ENCODE results near the gene MEPCE.

MEPCE gene

GRCh38 chr7:100401811-100402210 lies 27.8 kb upstream of the MEPCE start:
- no peak for TF ChIP-seq CTCF (IDR thresholded peaks at IDR 0.05; ENCODE audit: low read depth, low read length)
- Histone ChIP-seq H3K36me3 (no peaks in the 10 kb centered on the region), H3K27me3 (ENCODE audit: insufficient read depth, low read depth, severe bottlenecking) (no peaks in the 10 kb centered on the region), H3K4me3 (ENCODE audit: low read depth, low read length) (no peak overlapping the region), H3K27ac (no peak overlapping the region), H3K9me3 (ENCODE audit: severe bottlenecking) (no peaks in the 10 kb centered on the region)
- peak; percentile 39 for DNase-seq

- no peak overlapping the region for H3K27ac ChIP-seq
- no peak overlapping the region for H3K4me3 ChIP-seq (ENCODE audit: low read depth, low read length)
- no peak for DNase-seq
- no peak for TF ChIP-seq CTCF (IDR thresholded peaks at IDR 0.05; ENCODE audit: low read depth, low read length)
- H3K9me3 ChIP-seq (ENCODE audit: severe bottlenecking) = no peaks in the 10 kb centered on the region
- H3K27me3 ChIP-seq (ENCODE audit: insufficient read depth, low read depth, severe bottlenecking) = no peaks in the 10 kb centered on the region
- no peaks in the 10 kb centered on the region for H3K36me3 ChIP-seq
Measured at GRCh38 chr7:100402241-100402640, 27.4 kb upstream of the MEPCE start.

- no peaks in the 10 kb centered on the region for H3K27me3 ChIP-seq (ENCODE audit: insufficient read depth, low read depth, severe bottlenecking)
- no peak overlapping the region for H3K4me3 ChIP-seq (ENCODE audit: low read depth, low read length)
- H3K27ac ChIP-seq = no peak overlapping the region
- DNase-seq = no peak
- no peaks in the 10 kb centered on the region for H3K36me3 ChIP-seq
- no peaks in the 10 kb centered on the region for H3K9me3 ChIP-seq (ENCODE audit: severe bottlenecking)
- TF ChIP-seq CTCF (IDR thresholded peaks at IDR 0.05; ENCODE audit: low read depth, low read length) = no peak
Measured at GRCh38 chr7:100406767-100407166, 22.9 kb upstream of the MEPCE start.

- peak; percentile 35 for DNase-seq
- H3K4me3 ChIP-seq (ENCODE audit: low read depth, low read length) = no peak overlapping the region
- H3K27ac ChIP-seq = no peak overlapping the region
- TF ChIP-seq CTCF (IDR thresholded peaks at IDR 0.05; ENCODE audit: low read depth, low read length) = peak; percentile 58
- H3K9me3 ChIP-seq (ENCODE audit: severe bottlenecking) = no peaks in the 10 kb centered on the region
- no peaks in the 10 kb centered on the region for H3K36me3 ChIP-seq
- no peaks in the 10 kb centered on the region for H3K27me3 ChIP-seq (ENCODE audit: insufficient read depth, low read depth, severe bottlenecking)
Measured at GRCh38 chr7:100407285-100408180, 22.1 kb upstream of the MEPCE start.

- Histone ChIP-seq H3K4me3 (ENCODE audit: low read depth, low read length) (no peak overlapping the region), H3K9me3 (ENCODE audit: severe bottlenecking) (no peaks in the 10 kb centered on the region), H3K27me3 (ENCODE audit: insufficient read depth, low read depth, severe bottlenecking) (no peaks in the 10 kb centered on the region), H3K27ac (no peak overlapping the region), H3K36me3 (no peaks in the 10 kb centered on the region)
- no peak for DNase-seq
- TF ChIP-seq CTCF (IDR thresholded peaks at IDR 0.05; ENCODE audit: low read depth, low read length) = no peak
Measured at GRCh38 chr7:100411101-100411500, 18.5 kb upstream of the MEPCE start.

Measured in WERI-Rb-1 (cell line).